GM21825 (cell line): ENCODE data around the gene MX1.
"Not testable (repeated sequence)": the region's sequence is repeated elsewhere in the genome, so short reads cannot be mapped to it uniquely, and the experiment has no call there.

Experiments used
- ATAC-seq: cut with Tn5 transposase; IDR thresholded peaks from one replicate; pipeline ENCODE4 v1.9.1; 2021; ENCODE audit warnings: mild to moderate bottlenecking, moderate library complexity; ENCODE audit not compliant: unreplicated experiment

Gene MX1

GRCh38 chr21:41407541-41408460 is 18.2 kb upstream of the MX1 start:
- ATAC-seq = no peak

GRCh38 chr21:41410361-41410760 is 15.7 kb upstream of the MX1 start:
- ATAC-seq = no peak

- ATAC-seq = no peak
Measured at GRCh38 chr21:41410767-41411448, 15.1 kb upstream of the MX1 start.

GRCh38 chr21:41411449-41412089 is 14.5 kb upstream of the MX1 start:
- no peak for ATAC-seq

- ATAC-seq = not testable (repeated sequence)
Measured at GRCh38 chr21:41417505-41417904, 8.5 kb upstream of the MX1 start.

GRCh38 chr21:41418393-41418792 is 7.6 kb upstream of the MX1 start:
- ATAC-seq = no peak

GRCh38 chr21:41418956-41419680 is 6.9 kb upstream of the MX1 start:
- ATAC-seq = no peak

GRCh38 chr21:41419921-41420862 is 5.8 kb upstream of the MX1 start:
- no peak for ATAC-seq

GRCh38 chr21:41420998-41421397 is 5.0 kb upstream of the MX1 start:
- ATAC-seq = not testable (repeated sequence)

GRCh38 chr21:41422546-41423304 is 3.3 kb upstream of the MX1 start:
- ATAC-seq = no peak

GRCh38 chr21:41423305-41423636 is 2.8 kb upstream of the MX1 start:
- not testable (repeated sequence) for ATAC-seq

- ATAC-seq = no peak
Measured at GRCh38 chr21:41425588-41425953, 468 bp upstream of the MX1 start.

GRCh38 chr21:41426676-41427404 is 801 bp downstream of the MX1 start:
- no peak for ATAC-seq

- no peak for ATAC-seq
Measured at GRCh38 chr21:41427556-41427955, 1.5 kb downstream of the MX1 start.

GRCh38 chr21:41428311-41428710 is 2.3 kb downstream of the MX1 start:
- no peak for ATAC-seq

GRCh38 chr21:41428847-41429246 is 2.8 kb downstream of the MX1 start:
- no peak for ATAC-seq

GRCh38 chr21:41429305-41429704 is 3.3 kb downstream of the MX1 start:
- no peak for ATAC-seq

GRCh38 chr21:41429925-41430491 is 4.0 kb downstream of the MX1 start:
- no peak for ATAC-seq
